OCI-LY3 (cell line): ENCODE measurements around the gene LRP2BP.

Experiments used
- EZH2phosphoT487 ChIP-seq: fragments of 200-600 bp; shearing (Covaris generic); IDR thresholded peaks from 2 replicates; pipeline ENCODE4 v1.6.1; 2018; ENCODE audit warnings: antibody characterized with exemption, mixed run types, low read depth
- TF ChIP-seq, protein P1 (sequence below): fragments of 200-600, 300-600 bp; sonication (generic); IDR thresholded peaks from 2 replicates; pipeline ENCODE4 v1.5.1; 2014; ENCODE audit warnings: antibody characterized with exemption, low read length, low read depth

DNA sequence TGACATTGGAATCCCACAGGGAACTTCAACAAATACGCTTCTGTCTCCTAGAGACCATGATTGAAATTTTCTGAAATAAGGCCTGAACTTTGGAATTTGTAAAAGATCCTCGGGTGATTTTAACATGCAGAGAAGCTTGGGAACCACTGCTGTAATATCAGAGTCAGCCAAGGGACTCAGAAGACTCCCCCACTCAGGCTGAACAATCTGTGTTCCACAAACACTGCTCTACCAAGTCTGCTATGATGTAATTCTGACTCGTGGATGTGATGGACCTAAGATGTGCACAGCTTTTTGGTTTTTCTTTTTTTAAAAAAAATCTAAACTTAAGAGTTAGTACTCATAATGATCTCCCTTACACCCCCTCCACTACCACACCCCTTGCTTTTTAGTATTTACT, 26.0 kb downstream of the LRP2BP start:
- TF ChIP-seq EZH2phosphoT487 = no peak
- TF ChIP-seq, protein P1, sequence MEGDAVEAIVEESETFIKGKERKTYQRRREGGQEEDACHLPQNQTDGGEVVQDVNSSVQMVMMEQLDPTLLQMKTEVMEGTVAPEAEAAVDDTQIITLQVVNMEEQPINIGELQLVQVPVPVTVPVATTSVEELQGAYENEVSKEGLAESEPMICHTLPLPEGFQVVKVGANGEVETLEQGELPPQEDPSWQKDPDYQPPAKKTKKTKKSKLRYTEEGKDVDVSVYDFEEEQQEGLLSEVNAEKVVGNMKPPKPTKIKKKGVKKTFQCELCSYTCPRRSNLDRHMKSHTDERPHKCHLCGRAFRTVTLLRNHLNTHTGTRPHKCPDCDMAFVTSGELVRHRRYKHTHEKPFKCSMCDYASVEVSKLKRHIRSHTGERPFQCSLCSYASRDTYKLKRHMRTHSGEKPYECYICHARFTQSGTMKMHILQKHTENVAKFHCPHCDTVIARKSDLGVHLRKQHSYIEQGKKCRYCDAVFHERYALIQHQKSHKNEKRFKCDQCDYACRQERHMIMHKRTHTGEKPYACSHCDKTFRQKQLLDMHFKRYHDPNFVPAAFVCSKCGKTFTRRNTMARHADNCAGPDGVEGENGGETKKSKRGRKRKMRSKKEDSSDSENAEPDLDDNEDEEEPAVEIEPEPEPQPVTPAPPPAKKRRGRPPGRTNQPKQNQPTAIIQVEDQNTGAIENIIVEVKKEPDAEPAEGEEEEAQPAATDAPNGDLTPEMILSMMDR = no peak
